Tibial nerve (tissue), 4 donors: Measurements from ENCODE around the gene CASQ1. TPM values are rescaled to one million over a fixed set of nuclear protein-coding genes. Genes with fewer than 3 reads are reported as not detected.

Experiments
- DNase-seq, 2 donors: peaks; one replicate each; pipeline ENCODE4 v3.0.0-alpha.2; 2019; ENCODE audit warnings: low spot score in 2 of 2
- H3K27ac ChIP-seq, 4 donors: fragments of 200-600 bp; sonication (generic) in 3 of 4; one replicate each; pipeline ENCODE4 v1.5.1; 2017 to 2019; ENCODE audit warnings: mild to moderate bottlenecking in 1 of 4
- H3K27me3 ChIP-seq, 2 donors: fragments of 200-600 bp; sonication (generic) in 1 of 2; one replicate each; pipeline versions ENCODE4 v1.5.1 to v1.6.0; 2017 to 2019
- H3K36me3 ChIP-seq, 3 donors: fragments of 200-600 bp; sonication (generic); one replicate each; pipeline ENCODE4 v1.5.1; 2018 to 2019
- H3K4me1 ChIP-seq, 4 donors: fragments of 200-600 bp; sonication (generic) in 3 of 4; one replicate each; pipeline ENCODE4 v1.5.1; 2017 to 2019
- H3K4me3 ChIP-seq, 4 donors: fragments of 200-600 bp; sonication (generic) in 3 of 4; one replicate each; pipeline ENCODE4 v1.5.1; 2017 to 2019; ENCODE audit warnings: mild to moderate bottlenecking in 1 of 4, moderate library complexity in 1 of 4
- H3K9me3 ChIP-seq, 4 donors: fragments of 200-600 bp; sonication (generic) in 3 of 4; one replicate each; pipeline ENCODE4 v1.5.1; 2017 to 2019
- EP300 ChIP-seq, 2 donors: sonication (generic); formaldehyde crosslinking; IDR thresholded peaks; one replicate each; pipeline ENCODE4 v1.6.1; 2017; ENCODE audit warnings: antibody characterized with exemption in 2 of 2, mild to moderate bottlenecking in 1 of 2
- POLR2A ChIP-seq, 2 donors: fragments of 450-650 bp; IDR thresholded peaks; one replicate each; pipeline ENCODE4 v1.6.1; 2017; ENCODE audit warnings: antibody characterized with exemption in 2 of 2, mild to moderate bottlenecking in 2 of 2, moderate library complexity in 2 of 2
- WGBS, 2 donors: methylation state at CpG; one replicate each; pipeline ENCODE4 v1.1.5; 2018; 5-methylcytosine and 5-hydroxymethylcytosine counted together
- total RNA-seq, 4 donors: library from RNA; depleted of rRNA; stranded (reverse); fragments of >200 nt; gene quantifications; one replicate each; pipeline ENCODE4 v1.1.0, GENCODE V29; 2016
- TF ChIP-seq, protein P1 (sequence below), 5 experiments: fragments of 200-600 bp in 3 of 5; fragments of 450-650 bp in 2 of 5; sonication (generic) in 3 of 5; IDR thresholded peaks; one replicate each; pipeline ENCODE4 v1.5.1; 2016 to 2019; ENCODE audit warnings: antibody characterized with exemption in 5 of 5, mild to moderate bottlenecking in 3 of 5, moderate library complexity in 2 of 5

Gene CASQ1
- total RNA-seq, 4 donors from 2014 or later: 0.98 to 1.7 TPM; not detected in 2

DNA sequence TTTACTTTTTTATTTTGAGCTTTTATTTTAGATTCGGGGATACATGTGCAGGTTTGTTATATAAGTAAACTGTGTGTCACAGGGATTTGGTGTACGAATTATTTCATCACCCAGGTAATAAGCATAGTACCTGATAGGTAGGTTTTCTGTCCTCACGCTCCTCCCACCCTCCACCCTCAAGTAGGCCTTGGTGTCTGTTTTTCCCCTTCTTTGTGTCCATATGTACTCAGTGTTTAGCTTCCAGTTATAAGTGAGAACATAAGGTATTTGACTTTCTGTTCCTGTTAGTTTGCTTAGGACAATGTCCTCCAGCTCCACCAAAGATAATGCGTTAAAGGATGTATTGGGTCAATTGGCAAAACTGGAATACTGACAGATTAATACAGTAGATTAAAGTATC, 33.2 kb upstream of the CASQ1 start:
- WGBS, 2 donors: 82 to 88% methylated on average over 4 of the region's 4 CpGs
- Histone ChIP-seq H3K9me3 (no peaks in the 10 kb centered on the region), H3K27ac (no peak overlapping the region), H3K27me3 (no peaks in the 10 kb centered on the region), H3K4me1 (peaks cover 0 to 5% (median 0%) of the 10 kb centered on the region in 4 donors), H3K36me3 (no peaks in the 10 kb centered on the region), H3K4me3 (no peak overlapping the region)
- no peak for DNase-seq
- TF ChIP-seq, protein P1, sequence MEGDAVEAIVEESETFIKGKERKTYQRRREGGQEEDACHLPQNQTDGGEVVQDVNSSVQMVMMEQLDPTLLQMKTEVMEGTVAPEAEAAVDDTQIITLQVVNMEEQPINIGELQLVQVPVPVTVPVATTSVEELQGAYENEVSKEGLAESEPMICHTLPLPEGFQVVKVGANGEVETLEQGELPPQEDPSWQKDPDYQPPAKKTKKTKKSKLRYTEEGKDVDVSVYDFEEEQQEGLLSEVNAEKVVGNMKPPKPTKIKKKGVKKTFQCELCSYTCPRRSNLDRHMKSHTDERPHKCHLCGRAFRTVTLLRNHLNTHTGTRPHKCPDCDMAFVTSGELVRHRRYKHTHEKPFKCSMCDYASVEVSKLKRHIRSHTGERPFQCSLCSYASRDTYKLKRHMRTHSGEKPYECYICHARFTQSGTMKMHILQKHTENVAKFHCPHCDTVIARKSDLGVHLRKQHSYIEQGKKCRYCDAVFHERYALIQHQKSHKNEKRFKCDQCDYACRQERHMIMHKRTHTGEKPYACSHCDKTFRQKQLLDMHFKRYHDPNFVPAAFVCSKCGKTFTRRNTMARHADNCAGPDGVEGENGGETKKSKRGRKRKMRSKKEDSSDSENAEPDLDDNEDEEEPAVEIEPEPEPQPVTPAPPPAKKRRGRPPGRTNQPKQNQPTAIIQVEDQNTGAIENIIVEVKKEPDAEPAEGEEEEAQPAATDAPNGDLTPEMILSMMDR (IDR thresholded peaks at IDR 0.05): no peak
- TF ChIP-seq POLR2A (IDR thresholded peaks at IDR 0.05): no peak
- TF ChIP-seq EP300 (IDR thresholded peaks at IDR 0.05): no peak

DNA sequence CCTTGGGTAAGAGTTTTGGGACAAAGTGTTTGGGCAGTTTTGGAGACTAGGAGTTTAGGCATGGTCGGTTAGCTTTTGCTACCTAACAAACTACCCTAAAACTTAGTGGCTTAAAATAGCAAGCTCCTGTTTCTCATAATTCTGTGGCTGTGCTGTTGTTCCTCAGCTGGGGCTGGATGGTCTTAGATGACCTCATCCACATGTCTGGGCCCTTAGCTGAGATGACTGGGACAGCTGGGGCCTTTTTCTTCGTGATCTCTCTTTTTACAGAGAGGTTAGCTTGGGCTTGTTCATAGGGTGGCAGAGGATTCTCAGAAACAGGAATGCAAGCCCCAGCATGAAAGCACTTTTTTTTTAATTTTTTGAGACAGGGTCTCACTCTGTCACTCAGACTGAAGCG, 32.3 kb upstream of the CASQ1 start:
- Histone ChIP-seq H3K27ac (no peak overlapping the region), H3K9me3 (no peaks in the 10 kb centered on the region), H3K36me3 (no peaks in the 10 kb centered on the region), H3K4me1 (peaks cover 0 to 9% (median 0%) of the 10 kb centered on the region in 4 donors), H3K27me3 (no peaks in the 10 kb centered on the region), H3K4me3 (no peak overlapping the region)
- TF ChIP-seq, protein P1 (IDR thresholded peaks at IDR 0.05): no peak
- TF ChIP-seq POLR2A (IDR thresholded peaks at IDR 0.05) (no peak), EP300 (IDR thresholded peaks at IDR 0.05) (no peak)
- WGBS, 2 donors: 63 to 80% methylated on average over 3 of the region's 3 CpGs
- DNase-seq: no peak

DNA sequence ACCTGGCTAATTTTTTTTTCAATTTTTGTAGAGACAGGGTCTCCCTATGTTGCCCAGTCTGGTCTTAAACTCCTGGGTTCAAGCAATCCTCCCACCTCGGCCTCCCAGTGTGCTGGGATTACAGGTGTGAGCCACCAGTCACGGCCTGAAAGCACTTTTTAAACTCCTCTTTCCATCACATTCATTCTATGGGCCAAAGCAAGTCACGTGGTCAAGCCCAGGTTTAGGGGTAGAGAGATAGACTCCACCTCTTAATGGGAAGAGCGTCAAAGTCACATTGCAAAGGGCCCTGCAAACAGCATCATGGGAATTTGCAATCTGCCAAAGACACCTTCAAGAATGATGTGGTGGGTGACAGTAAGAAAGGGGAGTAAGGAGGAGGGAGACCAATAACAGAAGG, 31.8 kb upstream of the CASQ1 start:
- Histone ChIP-seq H3K4me1 (peaks cover 0 to 9% (median 0%) of the 10 kb centered on the region in 4 donors), H3K36me3 (no peaks in the 10 kb centered on the region), H3K27me3 (no peaks in the 10 kb centered on the region), H3K9me3 (no peaks in the 10 kb centered on the region), H3K27ac (no peak overlapping the region), H3K4me3 (no peak overlapping the region)
- 91 to 94% methylated on average over 4 of the region's 4 CpGs for whole genome bisulfite sequencing, 2 donors
- TF ChIP-seq EP300 (IDR thresholded peaks at IDR 0.05) (no peak), POLR2A (IDR thresholded peaks at IDR 0.05) (no peak)
- TF ChIP-seq, protein P1 (IDR thresholded peaks at IDR 0.05): no peak
- no peak for DNase-seq

DNA sequence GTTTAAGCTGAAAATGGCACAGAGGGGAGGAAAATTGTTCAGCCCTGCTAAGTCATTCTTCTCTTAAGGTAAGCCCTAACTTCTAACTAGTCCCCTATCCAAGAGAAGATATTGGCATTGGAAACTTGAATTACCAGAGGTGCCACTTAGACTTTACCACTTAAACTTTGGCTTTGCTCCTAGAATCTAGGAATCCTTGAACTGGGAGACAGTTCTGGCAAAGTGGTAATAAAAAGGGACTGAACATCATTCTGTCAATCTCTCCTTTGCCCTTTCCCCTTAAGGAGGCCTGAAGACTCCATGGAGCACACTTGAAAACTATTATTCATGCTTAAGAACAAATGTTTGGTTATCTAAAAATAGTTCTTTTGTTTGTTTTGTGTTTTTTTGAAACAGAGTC, 30.5 kb upstream of the CASQ1 start:
- Histone ChIP-seq H3K36me3 (no peaks in the 10 kb centered on the region), H3K27me3 (no peaks in the 10 kb centered on the region), H3K4me1 (peaks cover 0 to 9% (median 0%) of the 10 kb centered on the region in 4 donors), H3K27ac (no peak overlapping the region), H3K4me3 (no peak overlapping the region), H3K9me3 (no peaks in the 10 kb centered on the region)
- TF ChIP-seq POLR2A (IDR thresholded peaks at IDR 0.05): no peak
- TF ChIP-seq, protein P1 (IDR thresholded peaks at IDR 0.05): no peak
- no peak for TF ChIP-seq EP300 (IDR thresholded peaks at IDR 0.05)
- DNase-seq: no peak

DNA sequence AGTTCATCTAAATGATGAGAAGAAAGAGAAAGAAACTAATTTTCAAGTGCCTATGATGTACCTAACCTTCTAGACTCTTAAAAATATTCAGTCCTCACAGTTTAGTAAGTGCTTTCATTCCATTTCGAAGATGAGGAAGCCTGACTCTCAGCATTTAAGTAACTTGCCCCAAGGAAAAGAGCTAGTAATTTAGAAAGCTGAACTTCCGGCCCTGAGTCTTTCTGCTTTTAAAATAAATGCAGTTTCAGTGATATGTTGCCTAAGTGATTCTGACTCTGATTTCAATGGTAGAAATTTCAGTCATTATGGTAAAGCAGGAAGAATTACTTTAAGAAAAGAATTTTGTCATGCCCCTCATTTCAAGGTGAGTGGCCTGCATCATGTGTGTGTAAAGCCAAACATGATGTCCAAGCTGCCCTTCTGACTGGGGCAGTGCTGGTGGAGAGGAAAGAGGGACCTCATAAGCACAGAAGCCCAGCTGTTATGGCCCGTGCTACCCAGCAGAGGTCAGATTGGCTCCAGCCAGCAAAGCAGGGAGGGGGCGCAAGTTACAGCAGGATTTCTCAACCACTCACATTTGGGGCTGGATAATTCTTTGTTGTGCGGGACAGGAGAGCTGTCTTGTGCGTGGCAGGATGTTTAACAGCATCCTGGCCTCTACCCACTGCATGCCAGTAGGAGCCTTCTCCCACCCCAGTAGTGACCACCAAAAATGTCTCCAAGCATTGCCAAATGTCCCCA, 28.2 kb upstream of the CASQ1 start:
- Histone ChIP-seq H3K27ac (peak overlapping the region in 1 of 4 donors; percentile 10), H3K9me3 (no peaks in the 10 kb centered on the region), H3K4me3 (no peak overlapping the region), H3K4me1 (peaks cover 0 to 9% (median 0%) of the 10 kb centered on the region in 4 donors), H3K27me3 (no peaks in the 10 kb centered on the region), H3K36me3 (no peaks in the 10 kb centered on the region)
- no peak for DNase-seq
- 47 to 58% methylated on average over 6 of the region's 6 CpGs for WGBS, 2 donors
- TF ChIP-seq, protein P1 (IDR thresholded peaks at IDR 0.05): peak in 3 of 5 experiments; percentile 44 to 47 (median 47)
- no peak for TF ChIP-seq EP300 (IDR thresholded peaks at IDR 0.05)
